GM23338 (cell line): Measurements from ENCODE around the gene PRDM2. TPM values are rescaled to one million over a fixed set of nuclear protein-coding genes. Genes with fewer than 3 reads are reported as not detected.

Source experiments
- ATAC-seq: fragments of 200-7000 bp; cut with Tn5 transposase; 3 replicates; pipeline ENCODE4 v1.9.1; 2020
- DNase-seq: peaks from one replicate; pipeline ENCODE4 v3.0.0-alpha.2; 2015; ENCODE audit warnings: low spot score
- H2AFZ ChIP-seq: fragments of 200-600 bp; sonication (generic); 2 replicates; pipeline ENCODE4 v1.8.0; 2016; ENCODE audit warnings: antibody characterized with exemption, mild to moderate bottlenecking, moderate library complexity
- H3F3A ChIP-seq: fragments of 200-600 bp; sonication (generic); replicated peaks from 2 replicates; pipeline ENCODE4 v1.8.0; 2017; ENCODE audit warnings: antibody characterized with exemption, mixed run types, low read depth
- H3K27ac ChIP-seq: fragments of 200-600 bp; sonication (generic); 2 replicates; pipeline ENCODE4 v1.6.1; 2016; ENCODE audit warnings: low read depth
- H3K27me3 ChIP-seq: fragments of 200-600 bp; sonication (generic); 2 replicates; pipeline ENCODE4 v1.8.0; 2016; ENCODE audit warnings: mild to moderate bottlenecking, mixed run types, moderate library complexity; ENCODE audit not compliant: insufficient read depth
- H3K36me3 ChIP-seq: fragments of 200-600 bp; sonication (generic); 2 replicates; pipeline ENCODE4 v1.8.0; 2016; ENCODE audit warnings: mild to moderate bottlenecking; ENCODE audit not compliant: insufficient read depth
- H3K4me1 ChIP-seq: fragments of 200-600 bp; sonication (generic); 2 replicates; pipeline ENCODE4 v1.8.0; 2016; ENCODE audit warnings: mild to moderate bottlenecking, moderate library complexity; ENCODE audit not compliant: insufficient read depth
- H3K4me2 ChIP-seq: fragments of 200-600 bp; sonication (generic); 2 replicates; pipeline ENCODE4 v1.7.1; 2017; ENCODE audit warnings: mixed run types
- H3K4me3 ChIP-seq: fragments of 200-600 bp; sonication (generic); 2 replicates; pipeline ENCODE4 v1.6.1; 2016; ENCODE audit warnings: mixed run types
- H3K79me2 ChIP-seq: fragments of 200-600 bp; sonication (generic); replicated peaks from 2 replicates; pipeline ENCODE4 v1.8.0; 2017; ENCODE audit warnings: mild to moderate bottlenecking; ENCODE audit not compliant: insufficient read depth
- H3K9me2 ChIP-seq: fragments of 200-600 bp; sonication (generic); 2 replicates; pipeline ENCODE4 v1.8.0; 2017; ENCODE audit not compliant: insufficient read depth
- H4K20me1 ChIP-seq: fragments of 200-600 bp; sonication (generic); replicated peaks from 2 replicates; pipeline ENCODE4 v1.8.0; 2017; ENCODE audit warnings: mild to moderate bottlenecking; ENCODE audit not compliant: insufficient read depth
- H3K27ac Mint-ChIP-seq: 2 replicates; pipeline ENCODE4 v1.8.0; 2020; ENCODE audit warnings: inconsistent platforms, mild to moderate bottlenecking, moderate library complexity, mixed read lengths
- H3K27me3 Mint-ChIP-seq: 3 replicates; pipeline ENCODE4 v1.8.0; 2022; ENCODE audit warnings: low read depth, mild to moderate bottlenecking, moderate library complexity, mixed read lengths, inconsistent platforms; ENCODE audit not compliant: insufficient read depth, poor library complexity
- H3K36me3 Mint-ChIP-seq: 3 replicates; pipeline ENCODE4 v1.8.0; 2021; ENCODE audit warnings: low read depth, mild to moderate bottlenecking, inconsistent platforms, moderate library complexity, mixed read lengths
- H3K4me1 Mint-ChIP-seq: 3 replicates; pipeline ENCODE4 v1.8.0; 2020; ENCODE audit warnings: mild to moderate bottlenecking, inconsistent platforms, mixed read lengths
- H3K4me3 Mint-ChIP-seq: 3 replicates; pipeline ENCODE4 v1.8.0; 2021; ENCODE audit warnings: moderate library complexity, mild to moderate bottlenecking, inconsistent platforms, mixed read lengths
- H3K9me3 Mint-ChIP-seq: 3 replicates; pipeline ENCODE4 v1.8.0; 2020; ENCODE audit warnings: moderate library complexity, mild to moderate bottlenecking, inconsistent platforms, mixed read lengths
- CREB1 ChIP-seq: fragments of 250-450 bp; sonication (Bioruptor Pico); IDR thresholded peaks from 2 replicates; pipeline ENCODE4 v1.5.0; 2020; ENCODE audit warnings: low read depth, mild to moderate bottlenecking, moderate library complexity
- CTCF ChIP-seq, 2 experiments: fragments of 200-600 bp in 1 of 2; sonication (generic) in 1 of 2; conservative IDR thresholded peaks; 2 replicates each; pipeline versions ENCODE4 v1.5.1 to v1.6.1; 2016 to 2017; ENCODE audit warnings: antibody characterized with exemption in 2 of 2, low read depth in 2 of 2, mild to moderate bottlenecking in 2 of 2, moderate library complexity in 1 of 2
- ETS1 ChIP-seq: IDR thresholded peaks from 2 replicates; pipeline ENCODE4 v1.6.1; 2016; ENCODE audit warnings: antibody characterized with exemption
- EZH2 ChIP-seq: fragments of 200-600 bp; sonication (generic); IDR thresholded peaks from one replicate; pipeline ENCODE4 v1.8.0; 2017; ENCODE audit warnings: antibody characterized with exemption, mild to moderate bottlenecking, low read depth; ENCODE audit not compliant: unreplicated experiment
- EZH2phosphoT487 ChIP-seq: fragments of 200-600 bp; sonication (generic); IDR thresholded peaks from one replicate; pipeline ENCODE4 v1.8.1; 2018; ENCODE audit warnings: antibody characterized with exemption; ENCODE audit not compliant: unreplicated experiment
- JUNB ChIP-seq: IDR thresholded peaks from one replicate; pipeline ENCODE4 v1.6.1; 2016; ENCODE audit warnings: antibody characterized with exemption; ENCODE audit not compliant: unreplicated experiment
- NANOG ChIP-seq: IDR thresholded peaks from 2 replicates; pipeline ENCODE4 v1.6.1; 2016; ENCODE audit warnings: antibody characterized with exemption, borderline replicate concordance
- POLR2AphosphoS5 ChIP-seq: IDR thresholded peaks from 2 replicates; pipeline ENCODE4 v1.6.1; 2016; ENCODE audit warnings: antibody characterized with exemption, low read depth
- REST ChIP-seq: IDR thresholded peaks from one replicate; pipeline ENCODE4 v1.6.1; 2018; ENCODE audit warnings: antibody characterized with exemption; ENCODE audit not compliant: unreplicated experiment
- STAT1 ChIP-seq: IDR thresholded peaks from one replicate; pipeline ENCODE4 v1.6.1; 2016; ENCODE audit warnings: antibody characterized with exemption; ENCODE audit not compliant: unreplicated experiment
- ZNF114 ChIP-seq: fragments of 250-450 bp; sonication (Bioruptor Pico); IDR thresholded peaks from 2 replicates; pipeline ENCODE4 v1.5.0; 2020; ENCODE audit warnings: mild to moderate bottlenecking, moderate library complexity
- ZNF462 ChIP-seq: fragments of 250-450 bp; sonication (Bioruptor Pico); IDR thresholded peaks from 2 replicates; pipeline ENCODE4 v1.5.0; 2020; ENCODE audit warnings: mild to moderate bottlenecking, moderate library complexity
- polyA plus RNA-seq: library from polyadenylated mRNA; unstranded; fragments of >200 nt; fragmentation: Nextera tagmentation; extraction: Ambion mirVana; gene quantifications from 2 replicates; pipeline ENCODE4 v1.2.1, GENCODE V29; 2016
- total RNA-seq: library from RNA; depleted of rRNA; stranded (reverse); fragments of >200 nt; shearing (Covaris generic); gene quantifications from 2 replicates; pipeline ENCODE4 v1.2.3, GENCODE V29; 2014

The PRDM2 gene
- total and polyA plus RNA-seq, 2 experiments from 2014 or later, result 11.6 to 28.3 TPM

GRCh38 chr1:13823126-13823880 lies 123.3 kb downstream of the PRDM2 start (continued):
- TF ChIP-seq CTCF (conservative IDR thresholded peaks at IDR 0.05; ENCODE audit: low read depth in 2 of 2), result no peak
- TF ChIP-seq ZNF114 (CRISPR knock-in tag), result no peak
- no peak for TF ChIP-seq JUNB
- no peak for TF ChIP-seq EZH2
- TF ChIP-seq EZH2phosphoT487, result no peak
- TF ChIP-seq STAT1, result no peak
- no peak for TF ChIP-seq POLR2AphosphoS5
- no peak for TF ChIP-seq NANOG
- TF ChIP-seq REST, result no peak
- no peak for TF ChIP-seq CREB1
- TF ChIP-seq ETS1, result no peak

- Histone ChIP-seq H4K20me1 (no peaks in the 10 kb centered on the region), H3K36me3 (no peaks in the 10 kb centered on the region), H3K79me2 (no peaks in the 10 kb centered on the region), H3F3A (no peaks in the 10 kb centered on the region), H3K27ac (no peak overlapping the region), H3K27me3 (no peaks in the 10 kb centered on the region), H3K4me1 (no peaks in the 10 kb centered on the region), H3K4me3 (no peak overlapping the region), H2AFZ (no peak overlapping the region), H3K4me2 (no peak overlapping the region), H3K9me2 (no peaks in the 10 kb centered on the region)
- Mint-ChIP-seq H3K9me3 (no peaks in the 10 kb centered on the region; the same call in 2 of the 3 replicates), H3K36me3 (no peaks in the 10 kb centered on the region; the same call in 2 of the 3 replicates), H3K27me3 (peaks cover 10% of the 10 kb centered on the region), H3K27ac (no peak overlapping the region), H3K4me3 (no peak overlapping the region), H3K4me1 (peaks cover under 1% of the 10 kb centered on the region; the same call in 1 of the 3 replicates)
- no peak for DNase-seq
- no peak for ATAC-seq
- TF ChIP-seq EZH2, result no peak
- no peak for TF ChIP-seq ZNF462
These were observed 123.9 kb downstream of the PRDM2 start for GRCh38 chr1:13823936-13824335.
